DOHH2 (cell line): ENCODE results near the gene CCDC158.

Experiments
- CTCF ChIP-seq: fragments of 200-600 bp; sonication (generic); IDR thresholded peaks from one replicate; pipeline ENCODE4 v1.5.1; 2014; ENCODE audit warnings: antibody characterized with exemption, mild to moderate bottlenecking, low read depth, low read length; ENCODE audit not compliant: poor library complexity, severe bottlenecking
- EZH2phosphoT487 ChIP-seq: fragments of 200-600 bp; sonication (generic); IDR thresholded peaks from 2 replicates; pipeline ENCODE4 v1.6.1; 2017; ENCODE audit warnings: borderline replicate concordance, mild to moderate bottlenecking, antibody characterized with exemption, low read length, moderate library complexity, mixed read lengths

GRCh38 chr4:76271248-76271647, 149.7 kb downstream of the CCDC158 start:
- TF ChIP-seq CTCF, result no peak
- TF ChIP-seq EZH2phosphoT487, result no peak
